ENCODE results near the gene MRM2.

The MRM2 gene

GRCh38 chr7:2209961-2210323, 32.1 kb downstream of the MRM2 start:
- DNase-seq (ENCODE audit: extremely low spot score, insufficient read length, low read depth), result no peak
- peak; percentile 78 for FAIRE-seq

- FAIRE-seq, result no peak
These were observed 32.7 kb downstream of the MRM2 start for GRCh38 chr7:2209146-2209960.

GRCh38 chr7:2208712-2209111, 33.3 kb downstream of the MRM2 start:
- no peak for FAIRE-seq
- no peak for DNase-seq (ENCODE audit: extremely low spot score, insufficient read length, low read depth)

More at GRCh38 chr7:2209146-2209960, 32.7 kb downstream of the MRM2 start:
- DNase-seq (ENCODE audit: extremely low spot score, insufficient read length, low read depth), result peak; percentile 54

GRCh38 chr7:2205036-2205780, 36.8 kb downstream of the MRM2 start:
- DNase-seq (ENCODE audit: extremely low spot score, insufficient read length, low read depth) (no peak), FAIRE-seq (no peak)

GRCh38 chr7:2204446-2204845, 37.6 kb downstream of the MRM2 start:
- FAIRE-seq, result no peak
- DNase-seq (ENCODE audit: extremely low spot score, insufficient read length, low read depth), result no peak

GRCh38 chr7:2203766-2204300, 38.2 kb downstream of the MRM2 start:
- peak; percentile 66 for FAIRE-seq
- no peak for DNase-seq (ENCODE audit: extremely low spot score, insufficient read length, low read depth)

GRCh38 chr7:2202901-2203765, 38.9 kb downstream of the MRM2 start:
- no peak for FAIRE-seq
- no peak for DNase-seq (ENCODE audit: extremely low spot score, insufficient read length, low read depth)

- no peak for FAIRE-seq
- DNase-seq (ENCODE audit: extremely low spot score, insufficient read length, low read depth), result no peak
These were observed 39.6 kb downstream of the MRM2 start for GRCh38 chr7:2202361-2202761.

GRCh38 chr7:2201686-2202360, 40.2 kb downstream of the MRM2 start:
- DNase-seq (ENCODE audit: extremely low spot score, insufficient read length, low read depth) (no peak), FAIRE-seq (no peak)

- DNase-seq (ENCODE audit: extremely low spot score, insufficient read length, low read depth), result no peak
- no peak for FAIRE-seq
These were observed 40.9 kb downstream of the MRM2 start for GRCh38 chr7:2201128-2201527.

- FAIRE-seq (no peak), DNase-seq (ENCODE audit: extremely low spot score, insufficient read length, low read depth) (no peak)
These were observed 41.4 kb downstream of the MRM2 start for GRCh38 chr7:2200584-2200980.

- FAIRE-seq (no peak), DNase-seq (ENCODE audit: extremely low spot score, insufficient read length, low read depth) (no peak)
These were observed 41.9 kb downstream of the MRM2 start for GRCh38 chr7:2199956-2200583.

GRCh38 chr7:2199528-2199927, 42.5 kb downstream of the MRM2 start:
- no peak for FAIRE-seq
- DNase-seq (ENCODE audit: extremely low spot score, insufficient read length, low read depth), result no peak

GRCh38 chr7:2198760-2199159, 43.2 kb downstream of the MRM2 start:
- no peak for FAIRE-seq
- DNase-seq (ENCODE audit: extremely low spot score, insufficient read length, low read depth), result no peak

- FAIRE-seq, result no peak
- DNase-seq (ENCODE audit: extremely low spot score, insufficient read length, low read depth), result no peak
These were observed 43.8 kb downstream of the MRM2 start for GRCh38 chr7:2198206-2198605.

GRCh38 chr7:2197436-2198155, 44.4 kb downstream of the MRM2 start:
- no peak for DNase-seq (ENCODE audit: extremely low spot score, insufficient read length, low read depth)
- no peak for FAIRE-seq

GRCh38 chr7:2196381-2197378, 45.3 kb downstream of the MRM2 start:
- FAIRE-seq (no peak), DNase-seq (ENCODE audit: extremely low spot score, insufficient read length, low read depth) (no peak)
